GM15510 (cell line): ENCODE measurements around the gene VAV3.

ENCODE experiments used
- POLR2A ChIP-seq: IDR thresholded peaks from 3 replicates; pipeline ENCODE4 v1.6.1; 2011; ENCODE audit warnings: borderline replicate concordance; ENCODE audit not compliant: insufficient read length; ENCODE audit errors: extremely low read depth

The VAV3 gene

GRCh38 chr1:107541412-107541811, 423.6 kb downstream of the VAV3 start:
- no peak for TF ChIP-seq POLR2A

- no peak for TF ChIP-seq POLR2A
Observed at GRCh38 chr1:107538502-107538901, 426.5 kb downstream of the VAV3 start.

GRCh38 chr1:107536266-107536665, 428.7 kb downstream of the VAV3 start:
- no peak for TF ChIP-seq POLR2A

GRCh38 chr1:107535091-107535490, 429.9 kb downstream of the VAV3 start:
- TF ChIP-seq POLR2A, result no peak

GRCh38 chr1:107534632-107535031, 430.3 kb downstream of the VAV3 start:
- no peak for TF ChIP-seq POLR2A

GRCh38 chr1:107533436-107533835, 431.5 kb downstream of the VAV3 start:
- TF ChIP-seq POLR2A, result no peak

GRCh38 chr1:107532318-107532717, 432.7 kb downstream of the VAV3 start:
- no peak for TF ChIP-seq POLR2A

GRCh38 chr1:107531065-107531908, 433.7 kb downstream of the VAV3 start:
- no peak for TF ChIP-seq POLR2A

GRCh38 chr1:107530543-107530942, 434.4 kb downstream of the VAV3 start:
- no peak for TF ChIP-seq POLR2A

- TF ChIP-seq POLR2A, result no peak
Observed at GRCh38 chr1:107529511-107530149, 435.4 kb downstream of the VAV3 start.

GRCh38 chr1:107526524-107527198, 438.3 kb downstream of the VAV3 start:
- TF ChIP-seq POLR2A, result no peak

- no peak for TF ChIP-seq POLR2A
Observed at GRCh38 chr1:107525961-107526360, 439.0 kb downstream of the VAV3 start.

GRCh38 chr1:107525145-107525544, 439.8 kb downstream of the VAV3 start:
- TF ChIP-seq POLR2A, result no peak

- no peak for TF ChIP-seq POLR2A
Observed at GRCh38 chr1:107524301-107524700, 440.7 kb downstream of the VAV3 start.

- TF ChIP-seq POLR2A, result no peak
Observed at GRCh38 chr1:107523736-107524135, 441.2 kb downstream of the VAV3 start.
